Measurements from ENCODE around the gene PCDHA8. TPM values are rescaled to one million over a fixed set of nuclear protein-coding genes. Genes with fewer than 3 reads are reported as not detected.
"Not testable (repeated sequence)": the region's sequence is repeated elsewhere in the genome, so short reads cannot be mapped to it uniquely, and the experiment has no call there.

PCDHA8 gene
- total RNA-seq, 1 donor from 2014 or later: 0.38 TPM

DNA sequence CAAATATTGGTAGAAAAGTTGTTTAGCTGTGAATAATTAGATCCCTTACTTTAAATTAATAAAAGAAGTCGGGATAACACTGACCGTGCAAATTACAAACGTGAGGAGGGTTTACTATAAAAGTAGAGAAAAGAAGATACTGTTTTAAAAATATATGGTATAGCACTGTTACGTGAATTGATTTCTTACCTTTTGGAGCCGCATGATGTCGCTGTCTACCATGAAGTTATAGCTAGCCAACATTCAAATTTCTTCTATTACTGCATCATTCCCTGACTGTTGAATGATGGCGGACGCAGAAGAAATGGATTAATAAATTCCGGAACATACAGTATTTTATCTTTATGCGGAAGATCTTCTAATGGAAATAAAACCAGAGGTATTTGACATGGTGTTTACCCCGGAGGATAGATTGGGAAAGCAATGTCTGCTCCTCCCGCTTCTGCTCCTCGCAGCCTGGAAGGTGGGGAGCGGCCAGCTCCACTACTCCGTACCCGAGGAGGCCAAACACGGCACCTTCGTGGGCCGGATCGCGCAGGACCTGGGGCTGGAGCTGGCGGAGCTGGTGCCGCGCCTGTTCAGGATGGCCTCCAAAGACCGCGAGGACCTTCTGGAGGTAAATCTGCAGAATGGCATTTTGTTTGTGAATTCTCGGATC lies 13.2 kb upstream of the PCDHA8 start, which contains the start of gene PCDHA6:
TSS of gene PCDHA6 (plus strand) at position 257 of the 658 bp plus-strand sequence. CDS start at position 389, 132 bp downstream.
- ATAC-seq (no peak), DNase-seq (no peak)
- Histone ChIP-seq H3K9me3 (peaks cover 19% of the 10 kb centered on the region), H3K4me1 (no peaks in the 10 kb centered on the region), H3K36me3 (no peaks in the 10 kb centered on the region), H3K4me3 (no peak within 1 kb of the TSS), H3K27ac (no peak within 1 kb of the TSS), H3K27me3 (ENCODE audit: low read depth) (peaks cover 28% of the 10 kb centered on the region)
- intact Hi-C loops (cut with DNase I): no loop called here
- TF ChIP-seq, protein P1, sequence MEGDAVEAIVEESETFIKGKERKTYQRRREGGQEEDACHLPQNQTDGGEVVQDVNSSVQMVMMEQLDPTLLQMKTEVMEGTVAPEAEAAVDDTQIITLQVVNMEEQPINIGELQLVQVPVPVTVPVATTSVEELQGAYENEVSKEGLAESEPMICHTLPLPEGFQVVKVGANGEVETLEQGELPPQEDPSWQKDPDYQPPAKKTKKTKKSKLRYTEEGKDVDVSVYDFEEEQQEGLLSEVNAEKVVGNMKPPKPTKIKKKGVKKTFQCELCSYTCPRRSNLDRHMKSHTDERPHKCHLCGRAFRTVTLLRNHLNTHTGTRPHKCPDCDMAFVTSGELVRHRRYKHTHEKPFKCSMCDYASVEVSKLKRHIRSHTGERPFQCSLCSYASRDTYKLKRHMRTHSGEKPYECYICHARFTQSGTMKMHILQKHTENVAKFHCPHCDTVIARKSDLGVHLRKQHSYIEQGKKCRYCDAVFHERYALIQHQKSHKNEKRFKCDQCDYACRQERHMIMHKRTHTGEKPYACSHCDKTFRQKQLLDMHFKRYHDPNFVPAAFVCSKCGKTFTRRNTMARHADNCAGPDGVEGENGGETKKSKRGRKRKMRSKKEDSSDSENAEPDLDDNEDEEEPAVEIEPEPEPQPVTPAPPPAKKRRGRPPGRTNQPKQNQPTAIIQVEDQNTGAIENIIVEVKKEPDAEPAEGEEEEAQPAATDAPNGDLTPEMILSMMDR (IDR thresholded peaks at IDR 0.05): no peak

DNA sequence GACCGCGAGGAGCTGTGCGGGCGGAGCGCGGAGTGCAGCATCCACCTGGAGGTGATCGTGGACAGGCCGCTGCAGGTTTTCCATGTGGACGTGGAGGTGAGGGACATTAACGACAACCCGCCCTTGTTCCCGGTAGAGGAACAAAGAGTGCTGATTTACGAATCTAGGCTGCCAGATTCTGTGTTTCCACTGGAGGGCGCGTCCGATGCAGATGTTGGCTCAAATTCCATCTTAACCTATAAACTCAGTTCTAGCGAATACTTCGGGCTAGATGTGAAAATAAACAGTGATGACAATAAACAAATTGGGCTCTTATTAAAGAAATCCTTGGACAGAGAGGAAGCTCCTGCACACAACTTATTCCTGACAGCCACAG lies 12.6 kb upstream of the PCDHA8 start:
- DNase-seq (no peak), ATAC-seq (no peak)
- H3K36me3 ChIP-seq: no peaks in the 10 kb centered on the region
- peaks cover 28% of the 10 kb centered on the region for H3K27me3 ChIP-seq (ENCODE audit: low read depth)
- intact Hi-C loops (cut with DNase I): no loop called here
- H3K4me3 ChIP-seq: no peak overlapping the region
- TF ChIP-seq, protein P1 (IDR thresholded peaks at IDR 0.05): no peak
- no peaks in the 10 kb centered on the region for H3K4me1 ChIP-seq
- H3K27ac ChIP-seq: no peak overlapping the region
- H3K9me3 ChIP-seq: peaks cover 19% of the 10 kb centered on the region

DNA sequence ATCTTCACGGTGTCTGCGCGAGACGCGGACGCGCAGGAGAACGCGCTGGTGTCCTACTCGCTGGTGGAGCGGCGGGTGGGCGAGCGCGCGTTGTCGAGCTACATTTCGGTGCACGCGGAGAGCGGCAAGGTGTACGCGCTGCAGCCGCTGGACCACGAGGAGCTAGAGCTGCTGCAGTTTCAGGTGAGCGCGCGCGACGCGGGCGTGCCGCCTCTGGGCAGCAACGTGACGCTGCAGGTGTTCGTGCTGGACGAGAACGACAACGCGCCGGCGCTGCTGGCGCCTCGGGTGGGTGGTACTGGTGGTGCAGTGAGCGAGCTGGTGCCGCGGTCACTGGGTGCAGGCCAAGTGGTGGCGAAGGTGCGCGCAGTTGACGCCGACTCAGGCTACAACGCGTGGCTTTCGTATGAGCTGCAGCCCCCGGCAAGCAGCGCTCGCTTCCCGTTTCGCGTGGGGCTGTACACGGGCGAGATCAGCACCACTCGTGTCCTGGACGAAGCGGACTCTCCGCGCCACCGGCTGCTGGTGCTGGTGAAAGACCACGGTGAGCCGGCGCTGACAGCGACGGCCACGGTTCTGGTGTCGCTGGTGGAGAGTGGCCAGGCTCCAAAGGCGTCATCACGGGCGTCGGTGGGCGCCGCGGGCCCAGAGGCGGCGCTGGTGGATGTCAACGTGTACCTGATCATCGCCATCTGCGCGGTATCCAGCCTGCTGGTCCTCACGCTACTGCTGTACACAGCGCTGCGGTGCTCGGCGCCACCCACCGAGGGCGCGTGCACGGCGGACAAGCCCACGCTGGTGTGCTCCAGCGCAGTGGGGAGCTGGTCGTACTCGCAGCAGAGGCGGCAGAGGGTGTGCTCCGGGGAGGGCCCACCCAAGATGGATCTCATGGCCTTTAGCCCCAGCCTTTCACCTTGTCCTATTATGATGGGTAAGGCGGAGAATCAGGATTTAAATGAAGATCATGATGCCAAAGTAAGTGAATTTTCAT lies 11.2 kb upstream of the PCDHA8 start:
- ATAC-seq; H3K27ac ChIP-seq; H3K4me3 ChIP-seq; H3K36me3 ChIP-seq; H3K4me1 ChIP-seq; DNase-seq; intact Hi-C loops (cut with DNase I): not testable (repeated sequence)
- Histone ChIP-seq H3K9me3 (peaks cover 21% of the 10 kb centered on the region), H3K27me3 (ENCODE audit: low read depth) (peaks cover 32% of the 10 kb centered on the region)

DNA sequence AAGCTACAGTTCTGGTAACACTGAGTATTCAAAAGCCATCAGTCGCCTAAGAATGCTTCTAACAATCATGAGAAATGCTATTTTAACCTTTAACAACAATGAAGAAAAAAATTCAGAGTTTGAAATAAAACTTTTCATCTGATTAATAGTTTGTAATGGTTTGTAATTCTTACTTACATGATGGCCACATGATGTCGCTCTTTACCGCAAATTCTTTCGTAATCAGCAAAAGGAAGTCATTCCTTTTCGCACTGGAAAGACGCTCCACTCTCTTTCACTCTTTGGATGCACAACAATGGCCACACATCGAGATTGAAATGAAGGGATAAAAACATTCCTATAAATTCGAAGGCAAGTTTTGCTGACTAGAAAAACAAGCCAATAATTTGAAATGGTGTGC lies 7.0 kb upstream of the PCDHA8 start, which contains the start of gene PCDHA7:
TSS of gene PCDHA7 (plus strand) at position 277 of the 400 bp plus-strand sequence. CDS start at position 392, 115 bp downstream.
- TF ChIP-seq, protein P1 (IDR thresholded peaks at IDR 0.05): no peak
- no peaks in the 10 kb centered on the region for H3K4me1 ChIP-seq
- peak within 1 kb of the TSS; percentile 28 for H3K4me3 ChIP-seq
- DNase-seq (no peak), ATAC-seq (no peak)
- H3K27ac ChIP-seq: no peak within 1 kb of the TSS
- no peaks in the 10 kb centered on the region for H3K36me3 ChIP-seq
- H3K9me3 ChIP-seq: peaks cover 20% of the 10 kb centered on the region
- H3K27me3 ChIP-seq (ENCODE audit: low read depth): peaks cover 28% of the 10 kb centered on the region
- intact Hi-C loops (cut with DNase I): no loop called here

DNA sequence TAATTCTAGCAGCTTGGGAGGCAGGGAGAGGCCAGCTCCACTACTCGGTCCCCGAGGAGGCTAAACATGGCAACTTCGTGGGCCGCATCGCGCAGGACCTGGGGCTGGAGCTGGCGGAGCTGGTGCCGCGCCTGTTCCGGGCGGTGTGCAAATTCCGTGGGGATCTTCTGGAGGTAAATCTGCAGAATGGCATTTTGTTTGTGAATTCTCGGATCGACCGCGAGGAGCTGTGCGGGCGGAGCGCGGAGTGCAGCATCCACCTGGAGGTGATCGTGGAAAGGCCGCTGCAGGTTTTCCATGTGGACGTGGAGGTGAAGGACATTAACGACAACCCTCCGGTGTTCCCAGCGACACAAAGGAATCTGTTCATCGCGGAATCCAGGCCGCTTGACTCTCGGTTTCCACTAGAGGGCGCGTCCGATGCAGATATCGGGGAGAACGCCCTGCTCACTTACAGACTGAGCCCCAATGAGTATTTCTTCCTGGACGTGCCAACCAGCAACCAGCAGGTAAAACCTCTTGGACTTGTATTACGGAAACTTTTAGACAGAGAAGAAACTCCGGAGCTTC lies 6.5 kb upstream of the PCDHA8 start:
- ATAC-seq; intact Hi-C loops (cut with DNase I); H3K36me3 ChIP-seq; H3K27ac ChIP-seq; H3K4me1 ChIP-seq; DNase-seq: not testable (repeated sequence)
- Histone ChIP-seq H3K4me3 (peak overlapping the region; percentile 28), H3K9me3 (peaks cover 15% of the 10 kb centered on the region), H3K27me3 (ENCODE audit: low read depth) (peaks cover 27% of the 10 kb centered on the region)
